Endothelial cell of umbilical vein (primary cell): ENCODE results near the gene ACTG2. TPM values are rescaled to one million over a fixed set of nuclear protein-coding genes. Genes with fewer than 3 reads are reported as not detected.

ENCODE experiments used
- BruUV-seq: library from RNA; stranded (reverse); fragments of 400-500 nt; replicated peaks from 2 replicates; lab custom pipeline; 2021; lab: Mats Ljungman, UMichigan
- CTCF ChIA-PET: fragments of 300-600, 350-600 bp; sonication (Branson Sonifier 250); formaldehyde crosslinking; loops from one replicate; lab custom pipeline; 2021; ENCODE audit warnings: antibody characterized with exemption, inconsistent platforms; lab: Charles Lee
- POLR2A ChIA-PET: fragments of 300-600, 350-600 bp; sonication (Branson Sonifier 250); formaldehyde crosslinking; loops from one replicate; lab custom pipeline; 2021; ENCODE audit warnings: antibody characterized with exemption, inconsistent platforms; lab: Charles Lee
- DNase-seq: peaks from one replicate; pipeline ENCODE4 v3.0.0-alpha.2; 2011; ENCODE audit warnings: low read depth, low spot score
- FAIRE-seq: peaks from 2 replicates; lab custom pipeline; 2011; peaks lifted over from hg19 to GRCh38; lab: Jason Lieb, UNC
- H2AFZ ChIP-seq: 2 replicates; pipeline ENCODE4 v1.6.0; 2012; ENCODE audit warnings: low read depth, low read length, control low read depth, inconsistent platforms
- H3K27ac ChIP-seq: 2 replicates; pipeline ENCODE4 v1.5.1; 2011; ENCODE audit warnings: low read depth, mild to moderate bottlenecking, control low read depth, low read length, moderate library complexity; ENCODE audit not compliant: insufficient read depth
- H3K27me3 ChIP-seq, 2 experiments: 2 replicates each; pipeline versions ENCODE4 v1.6.0 to v1.6.1; 2011; ENCODE audit warnings: low read length in 2 of 2, mixed read lengths in 1 of 2; ENCODE audit not compliant: control insufficient read depth in 2 of 2, insufficient read depth in 2 of 2
- H3K36me3 ChIP-seq, 2 experiments: 2 replicates in 1 of 2; 3 replicates in 1 of 2; pipeline ENCODE4 v1.5.1; 2011; ENCODE audit warnings: low read length in 2 of 2, mild to moderate bottlenecking in 1 of 2, moderate library complexity in 1 of 2; ENCODE audit not compliant: control insufficient read depth in 2 of 2, insufficient read depth in 2 of 2; ENCODE audit errors: extremely low read depth in 1 of 2
- H3K4me1 ChIP-seq: 3 replicates; pipeline ENCODE4 v1.5.1; 2011; ENCODE audit warnings: mild to moderate bottlenecking, low read length; ENCODE audit not compliant: control insufficient read depth, insufficient read depth; ENCODE audit errors: extremely low read depth
- H3K4me2 ChIP-seq: 2 replicates; pipeline ENCODE4 v1.6.1; 2011; ENCODE audit warnings: low read length, control low read depth, mixed read lengths; ENCODE audit not compliant: insufficient read depth
- H3K4me3 ChIP-seq, 3 experiments: fragments of 200-600 bp in 1 of 3; sonication (generic), shearing (Covaris generic) in 1 of 3; replicated peaks in 1 of 3; 2 replicates each; pipeline ENCODE4 v1.5.1; 2011 to 2016; ENCODE audit warnings: control low read depth in 3 of 3, low read length in 3 of 3, mild to moderate bottlenecking in 2 of 3, inconsistent platforms in 1 of 3, low read depth in 1 of 3, moderate library complexity in 1 of 3; ENCODE audit not compliant: insufficient read depth in 1 of 3
- H3K79me2 ChIP-seq: 2 replicates; pipeline ENCODE4 v1.6.0; 2012; ENCODE audit warnings: low read length, inconsistent platforms; ENCODE audit not compliant: control insufficient read depth, insufficient read depth
- H3K9ac ChIP-seq: replicated peaks from 2 replicates; pipeline ENCODE3; 2011; ENCODE audit warnings: low read length, control low read depth; ENCODE audit not compliant: insufficient read depth; ENCODE audit errors: extremely low read depth
- H3K9me1 ChIP-seq: replicated peaks from 3 replicates; pipeline ENCODE4 v1.6.0; 2011; ENCODE audit warnings: mild to moderate bottlenecking, low read length; ENCODE audit not compliant: control insufficient read depth, insufficient read depth; ENCODE audit errors: extremely low read depth
- H3K9me3 ChIP-seq: replicated peaks from 2 replicates; pipeline ENCODE4 v1.5.1; 2012; ENCODE audit warnings: low read length, inconsistent platforms; ENCODE audit not compliant: control insufficient read depth, insufficient read depth
- H4K20me1 ChIP-seq: replicated peaks from 2 replicates; pipeline ENCODE3; 2011; ENCODE audit warnings: mild to moderate bottlenecking, low read length; ENCODE audit not compliant: control insufficient read depth, insufficient read depth; ENCODE audit errors: extremely low read depth
- CTCF ChIP-seq, 2 donors: IDR thresholded peaks; 1 replicate in 1 of 2; 2 replicates in 1 of 2; pipeline ENCODE4 v1.5.1; 2011; ENCODE audit warnings: low read length in 2 of 2, mild to moderate bottlenecking in 2 of 2, moderate library complexity in 2 of 2, control low read depth in 1 of 2, inconsistent platforms in 1 of 2, low read depth in 1 of 2; ENCODE audit not compliant: insufficient read depth in 1 of 2; ENCODE audit errors: extremely low read depth in 1 of 2
- EZH2 ChIP-seq: IDR thresholded peaks from 2 replicates; pipeline ENCODE4 v1.6.1; 2012; ENCODE audit warnings: borderline replicate concordance, low read depth, mild to moderate bottlenecking, moderate library complexity, low read length, inconsistent platforms; ENCODE audit not compliant: severe bottlenecking
- FOS ChIP-seq: IDR thresholded peaks from 2 replicates; pipeline ENCODE4 v1.6.1; 2011; ENCODE audit warnings: mild to moderate bottlenecking, low read length, moderate library complexity, borderline replicate concordance; ENCODE audit not compliant: insufficient read depth
- GATA2 ChIP-seq: IDR thresholded peaks from 2 replicates; pipeline ENCODE4 v1.7.0; 2011; ENCODE audit warnings: low read depth, mild to moderate bottlenecking, moderate library complexity, mixed read lengths, low read length; ENCODE audit not compliant: insufficient read length, insufficient read depth
- JUN ChIP-seq: IDR thresholded peaks from 2 replicates; pipeline ENCODE4 v1.6.1; 2011; ENCODE audit warnings: borderline replicate concordance, low read depth; ENCODE audit not compliant: insufficient read length, insufficient read depth
- MAX ChIP-seq: IDR thresholded peaks from 2 replicates; pipeline ENCODE4 v1.6.1; 2011; ENCODE audit not compliant: insufficient read depth, insufficient read length
- MYC ChIP-seq: IDR thresholded peaks from one replicate; pipeline ENCODE4 v1.6.1; 2011; ENCODE audit warnings: mild to moderate bottlenecking, low read depth, low read length
- POLR2A ChIP-seq: IDR thresholded peaks from 2 replicates; pipeline ENCODE4 v1.6.1; 2012; ENCODE audit warnings: low read depth, mild to moderate bottlenecking, control low read depth, low read length
- POLR2AphosphoS5 ChIP-seq: IDR thresholded peaks from 2 replicates; pipeline ENCODE4 v1.6.1; 2012; ENCODE audit warnings: low read depth, mild to moderate bottlenecking, control low read depth, low read length, moderate library complexity; ENCODE audit not compliant: insufficient read depth
- dilution Hi-C: fragments of 300-500 bp; cut with MboI; formaldehyde crosslinking; loops from one replicate; pipeline ENCODE4 v1.15.0; 2019; ENCODE audit warnings: low sequenced_read_pairs; ENCODE audit not compliant: extremely low pct_ligation_motif_present
- intact Hi-C: fragments of 100-400 bp; cut with micrococcal nuclease; formaldehyde crosslinking; loops from one replicate; pipeline ENCODE4 v1.10.0; 2022
- polyA plus RNA-seq, 4 experiments: library from polyadenylated mRNA; depleted of rRNA in 3 of 4; stranded (reverse) in 3 of 4; unstranded in 1 of 4; fragments of >200 nt; gene quantifications; 2 replicates each; pipeline versions ENCODE4 v1.2.1 to v1.2.3, GENCODE V29; 2011 to 2012; ENCODE audit warnings: missing spikeins in 1 of 4
- total RNA-seq: library from RNA; stranded (reverse); gene quantifications from 2 replicates; pipeline ENCODE4 v1.2.3, GENCODE V29; 2021

Gene ACTG2
- total and polyA plus RNA-seq, 2 donors (not counting 3 experiments of a cell fraction or from before 2014, with no cell fraction given) = not detected

- intact Hi-C loops = no loop called here
These were observed 42.8 kb upstream of the ACTG2 start for GRCh38 chr2:73850009-73850408.

More at GRCh38 chr2:73850009-73850408, 42.8 kb upstream of the ACTG2 start:
- H3K9ac ChIP-seq = no peak overlapping the region
- POLR2A ChIA-PET = no interaction called here
- CTCF ChIA-PET = no interaction called here
- dilution Hi-C loops = no loop called here
- no peaks in the 10 kb centered on the region for H3K27me3 ChIP-seq
- H2AFZ ChIP-seq = no peak overlapping the region
- FAIRE-seq (no peak), DNase-seq (no peak)
- BruUV-seq = no TSS peak
- H3K4me3 ChIP-seq = no peak overlapping the region
- H3K27ac ChIP-seq = no peak overlapping the region
- no peaks in the 10 kb centered on the region for H3K79me2 ChIP-seq
- no peaks in the 10 kb centered on the region for H4K20me1 ChIP-seq
- H3K4me2 ChIP-seq = no peak overlapping the region
- H3K4me1 ChIP-seq = peaks cover 9% of the 10 kb centered on the region
- H3K36me3 ChIP-seq = peaks cover 0 to 16% of the 10 kb centered on the region in 2 experiments
- TF ChIP-seq CTCF (IDR thresholded peaks at IDR 0.05; ENCODE audit: extremely low read depth in 1 of 2, insufficient read depth in 1 of 2, low read depth in 1 of 2, low read length in 2 of 2) = no peak
- no peak for TF ChIP-seq FOS
- no peak for TF ChIP-seq POLR2A
- TF ChIP-seq POLR2AphosphoS5 = no peak
- no peak for TF ChIP-seq MYC
- TF ChIP-seq JUN = no peak
- no peak for TF ChIP-seq GATA2
- no peak for TF ChIP-seq MAX
- TF ChIP-seq EZH2 = no peak
- no peaks in the 10 kb centered on the region for H3K9me1 ChIP-seq
- H3K9me3 ChIP-seq = no peaks in the 10 kb centered on the region
